Liver (tissue), 9 donors: ENCODE results near the gene YOD1. TPM values are rescaled to one million over a fixed set of nuclear protein-coding genes. Genes with fewer than 3 reads are reported as not detected.

ENCODE experiments used
- DNase-seq: peaks from one replicate; pipeline ENCODE4 v3.0.0-alpha.2; 2017; ENCODE audit warnings: low spot score
- H3K27ac ChIP-seq, 2 donors: one replicate each; pipeline ENCODE4 v1.7.0; 2013; ENCODE audit warnings: inconsistent platforms in 2 of 2, low read length in 2 of 2, control low read depth in 1 of 2, low read depth in 1 of 2, mild to moderate bottlenecking in 1 of 2
- H3K27me3 ChIP-seq, 4 donors: one replicate each; pipeline versions ENCODE4 v1.6.1 to v1.7.0; 2013; ENCODE audit warnings: low read length in 3 of 4, inconsistent platforms in 1 of 4, mild to moderate bottlenecking in 1 of 4, moderate library complexity in 1 of 4; ENCODE audit not compliant: control insufficient read depth in 4 of 4, insufficient read depth in 4 of 4
- H3K36me3 ChIP-seq, 4 donors: one replicate each; pipeline versions ENCODE4 v1.6.1 to v1.7.0; 2013; ENCODE audit warnings: low read length in 3 of 4, mild to moderate bottlenecking in 3 of 4, low read depth in 1 of 4, moderate library complexity in 1 of 4; ENCODE audit not compliant: control insufficient read depth in 4 of 4, insufficient read depth in 3 of 4
- H3K4me1 ChIP-seq, 4 donors: one replicate each; pipeline versions ENCODE4 v1.6.1 to v1.7.0; 2013; ENCODE audit warnings: low read length in 3 of 4, mild to moderate bottlenecking in 3 of 4, moderate library complexity in 1 of 4; ENCODE audit not compliant: control insufficient read depth in 4 of 4, insufficient read depth in 4 of 4
- H3K4me3 ChIP-seq, 3 donors: one replicate each; pipeline versions ENCODE4 v1.6.1 to v1.7.0; 2013; ENCODE audit warnings: low read length in 3 of 3, control low read depth in 1 of 3, low read depth in 1 of 3, mild to moderate bottlenecking in 1 of 3
- H3K9ac ChIP-seq, 2 donors: one replicate each; pipeline ENCODE4 v1.7.0; 2013; ENCODE audit warnings: low read length in 2 of 2, mild to moderate bottlenecking in 2 of 2, moderate library complexity in 2 of 2, control low read depth in 1 of 2, low read depth in 1 of 2
- H3K9me3 ChIP-seq, 4 donors: one replicate each; pipeline versions ENCODE4 v1.6.1 to v1.7.0; 2013; ENCODE audit warnings: low read length in 3 of 4; ENCODE audit not compliant: control insufficient read depth in 4 of 4
- ATF3 ChIP-seq: IDR thresholded peaks from 2 replicates; pipeline ENCODE4 v1.6.1; 2016; ENCODE audit warnings: antibody characterized with exemption
- CTCF ChIP-seq: fragments of 150-350 bp; IDR thresholded peaks from 2 replicates; pipeline ENCODE4 v1.5.1; 2017; ENCODE audit warnings: improper control_type of control experiment, low read depth, low read length; ENCODE audit not compliant: missing input control
- EGR1 ChIP-seq, 2 donors: IDR thresholded peaks; 2 replicates each; pipeline ENCODE4 v1.6.1; 2016 to 2018; ENCODE audit warnings: antibody characterized with exemption in 2 of 2, low read depth in 2 of 2
- FOXA2 ChIP-seq: IDR thresholded peaks from 2 replicates; pipeline ENCODE4 v1.6.1; 2016; ENCODE audit warnings: antibody characterized with exemption
- GABPA ChIP-seq, 2 donors: IDR thresholded peaks in 1 of 2; conservative IDR thresholded peaks in 1 of 2; 2 replicates each; pipeline ENCODE4 v1.6.1; 2016; ENCODE audit warnings: antibody characterized with exemption in 2 of 2, mild to moderate bottlenecking in 1 of 2, moderate library complexity in 1 of 2
- HNF4A ChIP-seq, 2 donors: conservative IDR thresholded peaks; 2 replicates each; pipeline ENCODE4 v1.6.1; 2016; ENCODE audit warnings: antibody characterized with exemption in 2 of 2, mild to moderate bottlenecking in 2 of 2
- HNF4G ChIP-seq: IDR thresholded peaks from 2 replicates; pipeline ENCODE4 v1.6.1; 2016; ENCODE audit warnings: antibody characterized with exemption
- RAD21 ChIP-seq, 2 donors: IDR thresholded peaks; 2 replicates each; pipeline ENCODE4 v1.6.1; 2016; ENCODE audit warnings: antibody characterized with exemption in 2 of 2, mild to moderate bottlenecking in 2 of 2
- REST ChIP-seq: IDR thresholded peaks from 2 replicates; pipeline ENCODE4 v1.6.1; 2016; ENCODE audit warnings: antibody characterized with exemption, mild to moderate bottlenecking
- RXRA ChIP-seq, 2 donors: IDR thresholded peaks; 2 replicates each; pipeline ENCODE4 v1.6.1; 2017 to 2018; ENCODE audit warnings: antibody characterized with exemption in 2 of 2, mild to moderate bottlenecking in 1 of 2
- SP1 ChIP-seq: IDR thresholded peaks from 2 replicates; pipeline ENCODE4 v1.6.1; 2018; ENCODE audit warnings: antibody characterized with exemption, mild to moderate bottlenecking
- TAF1 ChIP-seq: conservative IDR thresholded peaks from 2 replicates; pipeline ENCODE4 v1.6.1; 2016; ENCODE audit warnings: antibody characterized with exemption, mild to moderate bottlenecking
- WGBS: extraction: QIAGEN DNeasy Blood & Tissue Kit; methylation state at CpG from one replicate; pipeline ENCODE4 v1.1.7; 2013; 5-methylcytosine and 5-hydroxymethylcytosine counted together
- polyA plus RNA-seq, 2 donors: library from polyadenylated mRNA; stranded (reverse) in 1 of 2; unstranded in 1 of 2; fragments of 200-250 nt in 1 of 2; fragments of >200 nt in 1 of 2; fragmentation: Nextera tagmentation in 1 of 2; extraction: Ambion mirVana in 1 of 2; gene quantifications; one replicate each; pipeline versions ENCODE4 v1.2.1 to v1.2.3, GENCODE V29; 2013 to 2015
- total RNA-seq, 2 donors: library from RNA; depleted of rRNA; stranded (reverse); fragments of >200 nt; gene quantifications; one replicate each; pipeline ENCODE4 v1.2.3, GENCODE V29; 2014
- TF ChIP-seq, protein P1 (sequence below): IDR thresholded peaks from 2 replicates; pipeline ENCODE4 v1.6.1; 2016; ENCODE audit warnings: antibody characterized with exemption
- donor health status: healthy.
- donor health status: healthy.
- donor health status: healthy.
- donor health status: healthy.
- donor health status: healthy.

YOD1 gene
- total and polyA plus RNA-seq, 4 donors = 1.3 to 79.4 (median 4.7) TPM

DNA sequence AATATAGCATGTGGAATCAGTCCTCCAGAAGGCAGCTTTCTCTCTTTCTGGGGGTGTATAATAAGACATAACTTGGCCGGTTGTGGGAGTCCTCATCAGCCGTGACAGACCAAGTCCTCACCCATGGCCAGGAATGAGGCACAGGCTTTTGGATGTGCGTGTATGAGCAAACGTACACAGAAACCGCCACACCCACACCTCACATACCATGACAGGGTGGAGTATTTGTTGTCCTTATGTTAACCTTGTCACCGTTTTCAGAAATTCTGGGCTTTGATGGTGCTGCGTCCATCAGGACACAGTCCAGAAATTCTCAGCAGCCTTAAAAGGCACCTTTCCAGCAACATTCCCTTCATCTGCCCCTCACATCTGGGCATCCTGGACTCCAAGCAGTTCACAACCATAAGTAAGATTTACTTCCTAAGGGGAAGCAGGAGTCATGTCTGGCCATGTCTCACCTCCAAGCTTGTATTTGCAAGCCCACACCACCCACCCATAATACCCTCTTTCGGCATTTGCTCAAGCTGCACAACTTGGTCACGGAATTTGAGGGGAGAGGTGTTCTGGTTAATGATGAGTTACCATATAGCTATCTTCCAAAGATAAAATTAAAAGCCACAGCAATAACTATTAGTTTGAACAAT, 30.8 kb downstream of the YOD1 start:
- Histone ChIP-seq H3K27ac (no peak overlapping the region), H3K4me1 (peaks cover 2 to 5% (median 2%) of the 10 kb centered on the region in 4 donors), H3K9me3 (no peaks in the 10 kb centered on the region), H3K27me3 (no peaks in the 10 kb centered on the region), H3K36me3 (no peaks in the 10 kb centered on the region), H3K9ac (no peak overlapping the region), H3K4me3 (no peak overlapping the region)
- no peak for DNase-seq
- TF ChIP-seq HNF4A (conservative IDR thresholded peaks at IDR 0.05) = no peak
- no peak for TF ChIP-seq RAD21 (IDR thresholded peaks at IDR 0.05)
- TF ChIP-seq RXRA (IDR thresholded peaks at IDR 0.05) = no peak
- no peak for TF ChIP-seq HNF4G
- 84% methylated on average over 9 of the region's 9 CpGs for WGBS

GRCh38 chr1:207019661-207020060, 31.3 kb downstream of the YOD1 start:
- Histone ChIP-seq H3K4me3 (no peak overlapping the region), H3K27me3 (no peaks in the 10 kb centered on the region), H3K36me3 (no peaks in the 10 kb centered on the region), H3K27ac (no peak overlapping the region), H3K4me1 (peaks cover 0 to 2% (median 0%) of the 10 kb centered on the region in 4 donors), H3K9me3 (no peaks in the 10 kb centered on the region), H3K9ac (no peak overlapping the region)
- 58% methylated on average over 2 of the region's 2 CpGs for WGBS
- no peak for DNase-seq
- TF ChIP-seq TAF1 (no peak), FOXA2 (no peak), ATF3 (no peak), EGR1 (IDR thresholded peaks at IDR 0.05; ENCODE audit: low read depth in 2 of 2) (no peak), CTCF (no peak), SP1 (no peak), GABPA (IDR thresholded peaks at IDR 0.05 in 1 of 2, conservative IDR thresholded peaks at IDR 0.05 in 1 of 2) (no peak)
- TF ChIP-seq, protein P1, sequence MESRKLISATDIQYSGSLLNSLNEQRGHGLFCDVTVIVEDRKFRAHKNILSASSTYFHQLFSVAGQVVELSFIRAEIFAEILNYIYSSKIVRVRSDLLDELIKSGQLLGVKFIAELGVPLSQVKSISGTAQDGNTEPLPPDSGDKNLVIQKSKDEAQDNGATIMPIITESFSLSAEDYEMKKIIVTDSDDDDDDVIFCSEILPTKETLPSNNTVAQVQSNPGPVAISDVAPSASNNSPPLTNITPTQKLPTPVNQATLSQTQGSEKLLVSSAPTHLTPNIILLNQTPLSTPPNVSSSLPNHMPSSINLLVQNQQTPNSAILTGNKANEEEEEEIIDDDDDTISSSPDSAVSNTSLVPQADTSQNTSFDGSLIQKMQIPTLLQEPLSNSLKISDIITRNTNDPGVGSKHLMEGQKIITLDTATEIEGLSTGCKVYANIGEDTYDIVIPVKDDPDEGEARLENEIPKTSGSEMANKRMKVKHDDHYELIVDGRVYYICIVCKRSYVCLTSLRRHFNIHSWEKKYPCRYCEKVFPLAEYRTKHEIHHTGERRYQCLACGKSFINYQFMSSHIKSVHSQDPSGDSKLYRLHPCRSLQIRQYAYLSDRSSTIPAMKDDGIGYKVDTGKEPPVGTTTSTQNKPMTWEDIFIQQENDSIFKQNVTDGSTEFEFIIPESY = no peak

DNA sequence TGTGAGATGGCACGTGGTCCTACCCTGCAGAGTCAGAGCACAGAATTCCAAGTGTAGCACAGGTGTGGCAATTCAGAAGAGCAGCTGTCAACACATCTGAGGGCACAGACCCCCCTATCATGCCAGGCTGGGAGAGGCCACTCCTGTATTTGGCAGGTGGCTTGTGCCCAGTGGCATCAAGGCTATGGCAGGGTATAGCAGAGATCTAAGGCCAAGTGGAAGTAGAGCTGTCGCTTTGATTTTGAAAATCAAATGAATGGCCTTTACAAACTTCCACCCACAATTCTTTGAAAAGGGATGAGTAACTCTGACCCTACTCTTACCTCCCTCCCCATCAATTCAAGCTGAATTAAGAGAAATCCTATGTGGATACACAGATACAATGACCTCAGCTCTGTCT, 31.8 kb downstream of the YOD1 start:
- 96% methylated on average over 2 of the region's 2 CpGs for WGBS
- H3K4me3 ChIP-seq = no peak overlapping the region
- H3K9ac ChIP-seq = no peak overlapping the region
- DNase-seq = no peak
- H3K9me3 ChIP-seq = no peaks in the 10 kb centered on the region
- no peak overlapping the region for H3K27ac ChIP-seq
- no peaks in the 10 kb centered on the region for H3K4me1 ChIP-seq
- H3K36me3 ChIP-seq = no peaks in the 10 kb centered on the region
- no peaks in the 10 kb centered on the region for H3K27me3 ChIP-seq
- TF ChIP-seq CTCF (no peak), RAD21 (IDR thresholded peaks at IDR 0.05) (no peak), TAF1 (no peak), GABPA (IDR thresholded peaks at IDR 0.05 in 1 of 2, conservative IDR thresholded peaks at IDR 0.05 in 1 of 2) (no peak), ATF3 (no peak), HNF4A (conservative IDR thresholded peaks at IDR 0.05) (no peak), REST (no peak)
- TF ChIP-seq, protein P1 = no peak
